MG63 (cell line): ENCODE measurements around the gene ZCWPW1. TPM values are rescaled to one million over a fixed set of nuclear protein-coding genes. Genes with fewer than 3 reads are reported as not detected.
"Not testable (repeated sequence)": the region's sequence is repeated elsewhere in the genome, so short reads cannot be mapped to it uniquely, and the experiment has no call there.

ENCODE experiments used
- DNase-seq: peaks from one replicate; pipeline ENCODE4 v3.0.0-alpha.2; 2020
- H3K27me3 ChIP-seq: fragments of 250-450 bp; sonication (Bioruptor Pico); 2 replicates; pipeline ENCODE4 v1.5.1; 2020; ENCODE audit warnings: mild to moderate bottlenecking, moderate library complexity
- H3K36me3 ChIP-seq: fragments of 250-450 bp; sonication (Bioruptor Pico); 2 replicates; pipeline ENCODE4 v1.5.1; 2020; ENCODE audit warnings: mild to moderate bottlenecking, moderate library complexity
- H3K4me3 ChIP-seq: fragments of 250-450 bp; sonication (Bioruptor Pico); 2 replicates; pipeline ENCODE4 v1.5.1; 2020; ENCODE audit warnings: mild to moderate bottlenecking, moderate library complexity
- H3K9me3 ChIP-seq: fragments of 250-450 bp; sonication (Bioruptor Pico); 2 replicates; pipeline ENCODE4 v1.5.1; 2020; ENCODE audit warnings: mild to moderate bottlenecking, moderate library complexity
- total RNA-seq: library from RNA; depleted of rRNA; stranded (reverse); fragments of >200 nt; shearing (Covaris generic); gene quantifications from 2 replicates; pipeline ENCODE4 v1.2.3, GENCODE V29; 2014; ENCODE audit warnings: low replicate concordance

Gene ZCWPW1
- total RNA-seq, 1 experiment from 2014 or later: 6.8 TPM

GRCh38 chr7:100396421-100396982 lies 32.0 kb downstream of the ZCWPW1 start:
- H3K27me3 ChIP-seq: no peaks in the 10 kb centered on the region
- no peak for DNase-seq
- no peaks in the 10 kb centered on the region for H3K9me3 ChIP-seq
- H3K4me3 ChIP-seq: no peak overlapping the region
- no peaks in the 10 kb centered on the region for H3K36me3 ChIP-seq

- Histone ChIP-seq H3K4me3 (no peak overlapping the region), H3K27me3 (no peaks in the 10 kb centered on the region), H3K9me3 (no peaks in the 10 kb centered on the region), H3K36me3 (no peaks in the 10 kb centered on the region)
- no peak for DNase-seq
Observed at GRCh38 chr7:100394077-100394476, 34.4 kb downstream of the ZCWPW1 start.

- no peaks in the 10 kb centered on the region for H3K27me3 ChIP-seq
- no peak for DNase-seq
- no peak overlapping the region for H3K4me3 ChIP-seq
- no peaks in the 10 kb centered on the region for H3K9me3 ChIP-seq
- no peaks in the 10 kb centered on the region for H3K36me3 ChIP-seq
Observed at GRCh38 chr7:100393233-100393905, 35.1 kb downstream of the ZCWPW1 start.

DNA sequence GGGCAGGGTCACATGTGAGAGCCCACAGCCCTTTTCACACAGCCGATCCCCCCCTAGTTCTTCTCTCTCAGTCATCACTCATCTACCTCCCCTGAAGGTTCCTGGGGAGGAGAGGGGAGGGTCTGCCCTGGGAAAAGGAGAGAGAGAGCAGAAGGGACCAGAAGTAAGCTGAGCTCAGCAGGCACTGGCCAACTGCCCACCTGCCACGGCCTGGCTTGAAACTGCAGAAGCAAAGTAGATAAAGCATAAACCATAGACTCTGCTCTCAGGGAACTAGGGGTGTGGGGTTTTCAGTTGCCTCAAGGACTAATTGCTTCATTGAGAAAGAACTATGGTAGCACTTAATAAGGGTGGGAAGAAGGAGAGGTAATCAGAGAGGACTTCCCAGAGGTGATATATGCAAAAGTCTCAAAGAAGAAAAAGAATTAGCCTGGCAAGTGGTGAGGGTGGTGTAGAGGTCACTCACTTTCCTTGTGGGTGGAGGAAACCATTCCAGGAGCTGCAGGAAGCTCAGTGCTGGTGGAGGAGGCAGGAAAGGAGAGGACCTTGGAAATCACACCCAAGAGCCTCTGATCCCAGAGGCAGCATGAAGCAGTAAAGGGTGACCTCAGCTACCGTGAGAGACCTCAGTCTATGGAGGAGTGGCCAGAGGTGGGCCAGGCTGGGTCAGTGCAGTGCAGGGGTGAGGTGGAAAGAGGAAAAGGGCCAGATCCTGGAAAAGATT lies 38.1 kb downstream of the ZCWPW1 start:
- no peak overlapping the region for H3K4me3 ChIP-seq
- no peaks in the 10 kb centered on the region for H3K36me3 ChIP-seq
- DNase-seq: no peak
- no peaks in the 10 kb centered on the region for H3K27me3 ChIP-seq
- H3K9me3 ChIP-seq: no peaks in the 10 kb centered on the region

- Histone ChIP-seq H3K36me3 (no peaks in the 10 kb centered on the region), H3K27me3 (no peaks in the 10 kb centered on the region), H3K9me3 (no peaks in the 10 kb centered on the region), H3K4me3 (no peak overlapping the region)
- no peak for DNase-seq
Observed at GRCh38 chr7:100389437-100390088, 38.9 kb downstream of the ZCWPW1 start.

DNA sequence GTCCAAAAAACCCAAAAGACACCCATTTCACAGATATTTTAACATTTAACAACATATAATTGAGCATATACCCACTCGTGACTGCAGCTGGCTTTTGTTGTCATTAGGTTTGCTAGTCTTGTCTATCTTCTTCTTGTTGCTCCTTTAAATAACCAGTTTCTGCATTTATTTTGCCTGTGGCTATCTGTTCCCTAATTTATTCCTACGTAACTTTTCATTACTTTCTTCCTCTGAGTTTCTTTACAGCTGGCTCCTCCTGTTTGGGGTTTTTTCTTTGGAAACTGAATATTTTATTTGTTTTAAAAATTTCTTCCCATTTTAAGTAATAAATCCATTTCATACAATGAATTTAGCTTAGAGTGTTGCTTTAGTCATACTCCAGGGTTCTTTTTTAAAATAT lies 40.8 kb downstream of the ZCWPW1 start:
- no peak for DNase-seq
- no peaks in the 10 kb centered on the region for H3K9me3 ChIP-seq
- H3K27me3 ChIP-seq: no peaks in the 10 kb centered on the region
- H3K36me3 ChIP-seq: no peaks in the 10 kb centered on the region
- no peak overlapping the region for H3K4me3 ChIP-seq

DNA sequence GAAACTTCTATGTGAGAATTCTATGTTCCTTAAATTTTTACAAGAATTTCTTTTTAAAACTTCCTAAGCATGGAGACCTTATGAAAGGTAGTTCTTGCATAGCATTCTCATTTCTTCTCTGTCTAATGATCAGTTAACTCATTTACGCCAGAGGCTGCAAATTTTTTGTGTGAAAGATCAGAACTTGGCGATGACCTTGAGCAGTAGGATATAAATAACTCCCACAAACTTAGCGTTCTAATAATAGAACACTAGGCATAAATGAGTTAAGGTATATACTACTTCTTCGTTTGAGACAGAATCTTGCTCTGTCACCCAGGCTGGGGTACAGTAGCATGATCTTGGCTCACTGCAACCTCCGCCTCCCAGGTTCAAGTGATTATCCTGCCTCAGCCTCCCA lies 41.6 kb downstream of the ZCWPW1 start:
- no peak for DNase-seq

DNA sequence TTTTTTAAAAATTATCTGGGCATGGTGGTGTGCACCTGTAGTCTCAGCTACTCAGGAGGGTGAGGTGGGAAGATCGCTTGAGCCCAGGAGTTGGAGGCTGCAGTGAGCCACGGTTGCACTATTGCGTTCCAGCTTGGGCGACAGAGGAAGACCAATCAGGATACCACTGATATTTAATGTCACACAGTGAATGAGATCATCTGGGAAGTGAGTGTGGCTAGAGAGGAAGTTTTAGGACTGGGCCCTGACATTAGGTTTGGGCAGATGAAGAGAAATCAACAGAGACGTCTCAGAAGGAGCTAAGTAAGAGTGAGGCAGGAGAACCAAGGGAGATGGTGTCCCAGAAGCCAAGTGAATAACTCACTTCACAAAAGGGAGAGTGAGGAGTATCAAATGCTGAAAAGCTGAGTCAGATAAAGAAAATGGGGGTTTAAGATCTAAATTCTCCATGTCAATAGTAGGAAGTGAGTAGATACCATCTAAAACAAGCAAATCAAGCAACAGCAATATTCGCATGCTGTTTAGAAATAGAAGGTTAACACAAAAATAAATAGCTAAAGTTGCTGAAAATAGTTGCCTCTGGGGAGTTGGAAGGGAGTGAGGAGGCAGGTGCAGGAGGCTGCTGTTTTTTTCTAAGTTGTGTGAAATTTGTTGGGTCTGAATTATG lies 43.7 kb downstream of the ZCWPW1 start:
- no peak for DNase-seq
- Histone ChIP-seq H3K27me3 (no peaks in the 10 kb centered on the region), H3K4me3 (no peak overlapping the region), H3K9me3 (no peaks in the 10 kb centered on the region), H3K36me3 (no peaks in the 10 kb centered on the region)

More for the DNA sequence above, 41.6 kb downstream of the ZCWPW1 start:
- Histone ChIP-seq H3K4me3 (no peak overlapping the region), H3K9me3 (no peaks in the 10 kb centered on the region), H3K27me3 (no peaks in the 10 kb centered on the region), H3K36me3 (no peaks in the 10 kb centered on the region)

DNA sequence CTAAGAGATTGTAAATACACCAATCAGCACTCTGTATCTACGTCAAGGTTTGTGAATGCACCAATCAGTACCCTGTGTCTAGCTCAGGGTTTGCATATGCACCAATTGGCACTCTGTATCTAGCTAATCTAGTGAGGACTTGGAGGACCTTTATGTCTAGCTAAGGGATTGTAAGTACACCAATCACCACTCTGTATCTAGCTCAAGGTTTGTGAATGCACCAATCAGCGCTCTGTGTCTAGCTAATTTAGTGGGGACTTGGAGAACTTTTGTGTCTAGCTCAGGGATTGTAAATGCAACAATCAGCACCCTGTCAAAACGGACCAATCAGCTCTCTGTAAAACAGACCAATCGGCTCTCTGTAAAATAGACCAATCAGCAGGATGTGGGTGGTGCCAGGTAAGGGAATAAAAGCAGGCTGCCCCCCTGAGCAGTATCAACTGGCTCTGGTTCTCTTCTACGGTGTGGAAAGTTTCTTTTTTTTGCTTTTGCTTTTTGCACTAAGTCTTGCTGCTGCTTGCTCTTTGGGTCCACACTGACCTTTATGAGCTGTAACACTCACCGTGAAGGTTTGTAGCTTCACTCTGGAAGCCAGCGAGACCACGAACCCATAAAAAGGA lies 46.2 kb downstream of the ZCWPW1 start:
- not testable (repeated sequence) for H3K9me3 ChIP-seq, H3K27me3 ChIP-seq, DNase-seq, H3K36me3 ChIP-seq, H3K4me3 ChIP-seq

DNA sequence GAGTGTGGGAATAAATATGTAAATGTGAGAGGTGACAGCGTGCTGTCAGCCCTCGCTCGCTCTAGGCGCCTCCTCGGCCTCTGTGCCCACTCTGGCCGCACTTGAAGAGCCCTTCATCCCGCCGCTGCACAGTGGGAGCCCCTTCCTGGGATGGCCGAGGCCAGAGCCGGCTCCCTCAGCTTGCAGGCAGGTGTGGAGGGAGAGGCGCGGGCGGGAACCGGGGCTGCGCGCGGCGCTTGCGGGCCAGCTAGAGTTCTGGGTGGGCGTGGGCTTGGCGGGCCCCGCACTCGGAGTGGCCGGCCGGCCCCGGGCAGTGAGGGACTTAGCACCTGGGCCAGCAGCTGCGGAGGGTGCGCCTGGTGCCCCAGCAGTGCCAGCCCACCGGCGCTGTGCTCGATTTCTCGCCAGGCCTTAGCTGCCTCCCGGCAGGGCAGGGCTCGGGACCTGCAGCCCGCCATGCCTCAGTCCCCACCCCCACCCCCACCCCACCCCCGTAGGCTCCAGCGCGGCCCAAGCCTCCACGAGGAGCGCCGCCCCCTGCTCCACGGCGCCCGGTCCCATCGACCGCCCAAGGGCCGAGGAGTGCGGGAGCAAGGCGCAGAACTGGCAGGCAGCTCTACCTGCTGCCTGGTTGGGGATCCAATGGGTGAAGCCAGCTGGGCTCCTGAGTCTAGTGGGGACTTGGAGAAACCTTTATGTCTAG lies 46.8 kb downstream of the ZCWPW1 start:
- not testable (repeated sequence) for H3K9me3 ChIP-seq, H3K4me3 ChIP-seq, DNase-seq, H3K36me3 ChIP-seq, H3K27me3 ChIP-seq

DNA sequence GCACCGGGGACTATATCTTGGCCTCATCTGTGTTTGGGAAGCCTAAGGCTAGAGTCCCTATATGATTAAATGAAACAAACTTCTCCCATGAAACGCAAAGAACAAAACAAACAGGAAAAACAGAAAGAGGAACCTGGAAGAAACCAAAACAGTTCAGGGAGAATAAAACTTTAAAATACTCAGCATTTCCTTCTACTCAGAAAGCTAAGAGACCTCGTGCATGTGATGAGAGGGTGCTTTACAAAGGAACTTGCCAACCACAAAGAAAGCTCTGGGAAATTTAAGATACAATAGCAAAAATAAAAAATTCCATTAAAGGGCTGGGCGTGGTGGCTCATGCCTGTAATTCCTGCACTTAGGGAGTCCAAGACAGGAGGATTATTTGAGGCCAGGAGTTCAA lies 48.3 kb downstream of the ZCWPW1 start:
- no peak overlapping the region for H3K4me3 ChIP-seq
- H3K36me3 ChIP-seq: no peaks in the 10 kb centered on the region
- H3K27me3 ChIP-seq: no peaks in the 10 kb centered on the region
- DNase-seq: no peak
- no peaks in the 10 kb centered on the region for H3K9me3 ChIP-seq

DNA sequence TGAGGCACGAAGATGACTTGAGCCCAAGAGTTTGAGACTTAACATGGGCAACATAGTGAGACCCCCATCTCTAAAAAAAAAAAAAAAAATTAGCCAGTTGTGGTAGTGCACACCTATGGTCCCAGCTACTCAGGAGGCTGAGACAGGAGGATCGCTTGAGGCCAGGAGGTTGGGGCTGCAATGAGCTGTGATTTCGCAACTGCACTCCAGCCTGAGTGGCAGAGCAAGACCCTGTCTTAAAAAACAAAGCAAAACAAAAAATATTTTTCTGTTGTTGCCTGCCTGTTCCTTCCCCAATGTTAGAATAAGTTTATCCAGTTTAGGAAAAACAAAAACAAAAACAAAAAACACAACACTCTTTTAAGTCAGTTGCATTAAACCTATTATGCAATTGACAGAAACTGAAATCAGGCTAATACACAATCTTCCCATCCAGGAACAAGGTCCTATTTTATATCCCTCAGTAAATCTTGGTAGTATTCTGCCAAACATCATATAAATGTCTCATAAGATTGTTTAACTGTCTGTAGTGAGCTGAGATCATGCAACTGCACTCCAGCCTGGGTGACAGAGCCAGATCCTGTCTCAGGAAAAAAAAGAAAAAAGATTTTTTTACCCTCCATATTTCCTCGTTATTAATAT lies 50.3 kb downstream of the ZCWPW1 start:
- Histone ChIP-seq H3K9me3 (no peaks in the 10 kb centered on the region), H3K27me3 (no peaks in the 10 kb centered on the region), H3K36me3 (no peaks in the 10 kb centered on the region), H3K4me3 (no peak overlapping the region)
- no peak for DNase-seq

DNA sequence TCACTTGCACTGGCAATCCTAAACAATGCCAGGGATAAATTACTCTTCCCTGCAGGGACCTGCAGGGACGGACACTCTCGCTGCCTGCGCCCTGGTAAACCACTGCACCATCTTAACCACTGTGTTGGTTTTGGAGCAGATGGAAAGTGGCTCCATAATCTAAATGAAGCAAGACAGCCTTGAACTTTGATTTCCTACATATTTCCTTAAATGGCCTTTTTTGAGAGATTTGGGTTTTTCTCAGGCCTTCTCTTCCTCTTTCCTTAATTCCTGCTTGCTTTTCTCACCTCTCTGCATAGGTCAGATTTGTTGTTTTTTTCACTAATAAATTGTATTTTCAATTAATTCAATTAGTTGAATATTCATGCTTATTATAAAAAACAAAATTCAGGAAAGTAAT lies 52.4 kb downstream of the ZCWPW1 start:
- DNase-seq: no peak
- H3K4me3 ChIP-seq: no peak overlapping the region
- no peaks in the 10 kb centered on the region for H3K9me3 ChIP-seq
- H3K27me3 ChIP-seq: no peaks in the 10 kb centered on the region
- H3K36me3 ChIP-seq: no peaks in the 10 kb centered on the region

GRCh38 chr7:100374601-100375000 lies 53.9 kb downstream of the ZCWPW1 start:
- Histone ChIP-seq H3K27me3 (no peaks in the 10 kb centered on the region), H3K36me3 (no peaks in the 10 kb centered on the region), H3K4me3 (no peak overlapping the region), H3K9me3 (no peaks in the 10 kb centered on the region)
- DNase-seq: no peak

- not testable (repeated sequence) for H3K36me3 ChIP-seq, H3K27me3 ChIP-seq, H3K9me3 ChIP-seq, DNase-seq, H3K4me3 ChIP-seq
Observed at GRCh38 chr7:100373870-100374598, 54.5 kb downstream of the ZCWPW1 start.
